ENCODE data around the gene PXN.

PXN gene

GRCh38 chr12:120265473-120266179 is at the start of gene PXN:
Gene PXN (minus strand): TSS chr12:120265730. CDS start chr12:120265629, 101 bp downstream.
- peak; percentile 92 to 94 for DNase-seq (ENCODE audit: low read depth in 2 of 2)

- no peak for DNase-seq (ENCODE audit: low read depth in 2 of 2)
Measured at GRCh38 chr12:120314220-120314619, 48.7 kb upstream of the PXN start.

- peak; percentile 73 to 84 for DNase-seq (ENCODE audit: low read depth in 2 of 2)
Measured at GRCh38 chr12:120301962-120302815, 36.7 kb upstream of the PXN start, which contains the start of gene SIRT4. Gene SIRT4 (plus strand): TSS chr12:120302321. CDS start chr12:120303562, 1,241 bp downstream.

GRCh38 chr12:120292661-120293531 is 27.4 kb upstream of the PXN start, which contains the start of gene RNU4-1:
Gene RNU4-1 (minus strand): TSS chr12:120293237.
- DNase-seq (ENCODE audit: low read depth in 2 of 2) = peak; percentile 39 to 65

- peak in 1 of 2 donors; percentile 21 for DNase-seq (ENCODE audit: low read depth in 2 of 2)
Measured at GRCh38 chr12:120292411-120292660, 26.8 kb upstream of the PXN start.

- DNase-seq (ENCODE audit: low read depth in 2 of 2) = peak in 1 of 2 donors; percentile 17
Measured at GRCh38 chr12:120290609-120291305, 25.2 kb upstream of the PXN start.

- DNase-seq (ENCODE audit: low read depth in 2 of 2) = no peak
Measured at GRCh38 chr12:120287491-120287890, 22.0 kb upstream of the PXN start.

- no peak for DNase-seq (ENCODE audit: low read depth in 2 of 2)
Measured at GRCh38 chr12:120286768-120287490, 21.4 kb upstream of the PXN start.

- DNase-seq (ENCODE audit: low read depth in 2 of 2) = no peak
Measured at GRCh38 chr12:120284381-120284780, 18.9 kb upstream of the PXN start.

- no peak for DNase-seq (ENCODE audit: low read depth in 2 of 2)
Measured at GRCh38 chr12:120283318-120283717, 17.8 kb upstream of the PXN start.

- no peak for DNase-seq (ENCODE audit: low read depth in 2 of 2)
Measured at GRCh38 chr12:120278137-120279069, 12.9 kb upstream of the PXN start.

GRCh38 chr12:120276734-120277133 is 11.2 kb upstream of the PXN start:
- DNase-seq (ENCODE audit: low read depth in 2 of 2) = no peak

GRCh38 chr12:120267736-120268135 is 2.2 kb upstream of the PXN start:
- DNase-seq (ENCODE audit: low read depth in 2 of 2) = no peak

GRCh38 chr12:120266180-120266870 is 795 bp upstream of the PXN start:
- no peak for DNase-seq (ENCODE audit: low read depth in 2 of 2)

GRCh38 chr12:120264904-120265472 is 542 bp downstream of the PXN start:
- no peak for DNase-seq (ENCODE audit: low read depth in 2 of 2)

- DNase-seq (ENCODE audit: low read depth in 2 of 2) = no peak
Measured at GRCh38 chr12:120264086-120264903, 1.2 kb downstream of the PXN start.

GRCh38 chr12:120263748-120264085 is 1.8 kb downstream of the PXN start:
- DNase-seq (ENCODE audit: low read depth in 2 of 2) = no peak

Measured in stimulated activated CD4-positive, alpha-beta T cell treated with anti-CD3 and anti-CD28 coated beads, Interleukin-1b, Interleukin-23, amount 100 ng/mL, for 4 hours (primary cell).